T-cell (primary cell): ENCODE data around the gene RAB3GAP1. TPM values are rescaled to one million over a fixed set of nuclear protein-coding genes. Genes with fewer than 3 reads are reported as not detected.

Source experiments
- ATAC-seq, 4 experiments: fragments of 200-7000 bp in 3 of 4; fragments of 150-1000 bp in 1 of 4; cut with Tn5 transposase; replicated peaks in 1 of 4; 1 replicate in 3 of 4; 2 replicates in 1 of 4; pipeline ENCODE4 v1.10.0; 2021; ENCODE audit warnings: moderate library complexity in 3 of 4, mild to moderate bottlenecking in 2 of 4, moderate number of reproducible peaks in 1 of 4
- CTCF ChIA-PET, 2 donors: fragments of 300-600 bp; sonication (Branson Sonifier 250); formaldehyde crosslinking; loops; one replicate each; lab custom pipeline; 2022; ENCODE audit warnings: antibody characterized with exemption in 2 of 2; lab: Charles Lee
- POLR2A ChIA-PET, 2 donors: fragments of 300-600 bp; sonication (Branson Sonifier 250); formaldehyde crosslinking; loops; one replicate each; lab custom pipeline; 2022; ENCODE audit warnings: antibody characterized with exemption in 2 of 2; lab: Charles Lee
- DNase-seq, 35 experiments: peaks; one replicate each; pipeline versions ENCODE4 v3.0.0 to v3.0.0-alpha.2; 2013 to 2023
- H3K27ac ChIP-seq: one replicate; pipeline ENCODE4 v1.5.1; 2013; ENCODE audit warnings: low read length
- H3K27me3 ChIP-seq, 2 experiments: replicated peaks in 1 of 2; 1 replicate in 1 of 2; 2 replicates in 1 of 2; pipeline versions ENCODE4 v1.6.1 to v1.7.0; 2013; ENCODE audit warnings: low read length in 1 of 2, mixed read lengths in 1 of 2; ENCODE audit not compliant: control insufficient read depth in 2 of 2, insufficient read depth in 2 of 2; ENCODE audit errors: extremely low read depth in 1 of 2
- H3K36me3 ChIP-seq, 2 donors: 1 replicate in 1 of 2; 2 replicates in 1 of 2; pipeline versions ENCODE4 v1.6.1 to v1.7.0; 2013; ENCODE audit warnings: low read length in 1 of 2; ENCODE audit not compliant: control insufficient read depth in 2 of 2, insufficient read depth in 1 of 2; ENCODE audit errors: extremely low read depth in 1 of 2
- H3K4me1 ChIP-seq, 2 experiments: 1 replicate in 1 of 2; 2 replicates in 1 of 2; pipeline versions ENCODE4 v1.6.1 to v1.7.0; 2013; ENCODE audit warnings: low read length in 2 of 2, mixed read lengths in 1 of 2; ENCODE audit not compliant: insufficient read depth in 2 of 2, control insufficient read depth in 1 of 2; ENCODE audit errors: extremely low read depth in 1 of 2
- H3K4me3 ChIP-seq, 2 donors: 1 replicate in 1 of 2; 2 replicates in 1 of 2; pipeline versions ENCODE4 v1.5.1 to v1.7.0; 2013; ENCODE audit warnings: mild to moderate bottlenecking in 2 of 2, low read length in 1 of 2, moderate library complexity in 1 of 2; ENCODE audit not compliant: control insufficient read depth in 1 of 2; ENCODE audit errors: extremely low read depth in 1 of 2
- H3K9me3 ChIP-seq: 2 replicates; pipeline ENCODE4 v1.7.0; 2013
- H3K27ac Mint-ChIP-seq, 2 donors: one replicate each; pipeline ENCODE4 v1.8.0; 2020 to 2021; ENCODE audit warnings: mild to moderate bottlenecking in 2 of 2, mixed read lengths in 2 of 2
- H3K27me3 Mint-ChIP-seq, 2 donors: one replicate each; pipeline ENCODE4 v1.8.0; 2021 to 2022; ENCODE audit warnings: mixed read lengths in 2 of 2
- H3K36me3 Mint-ChIP-seq: one replicate; pipeline ENCODE4 v1.8.0; 2021; ENCODE audit warnings: mixed read lengths
- H3K4me1 Mint-ChIP-seq, 3 donors: one replicate each; pipeline ENCODE4 v1.8.0; 2020 to 2022; ENCODE audit warnings: mixed read lengths in 3 of 3, mild to moderate bottlenecking in 1 of 3
- H3K4me3 Mint-ChIP-seq, 3 donors: one replicate each; pipeline ENCODE4 v1.8.0; 2020 to 2022; ENCODE audit warnings: mild to moderate bottlenecking in 3 of 3, mixed read lengths in 3 of 3, moderate library complexity in 3 of 3
- H3K9me3 Mint-ChIP-seq, 3 donors: one replicate each; pipeline ENCODE4 v1.8.0; 2020 to 2022; ENCODE audit warnings: mixed read lengths in 3 of 3
- WGBS: methylation state at CpG from one replicate; pipeline ENCODE4 v1.1.5; 2013; ENCODE audit warnings: missing lambda C conversion rate; ENCODE audit not compliant: insufficient coverage; 5-methylcytosine and 5-hydroxymethylcytosine counted together
- total RNA-seq, 35 experiments: library from RNA in 6 of 35; stranded (reverse) in 6 of 35; fragments of 120-200 nt in 1 of 35; gene quantifications; one replicate each; pipeline versions ENCODE4 v1.2.1 to v1.2.4 and lab custom pipeline; 2013 to 2026

The RAB3GAP1 gene
- total RNA-seq, 5 donors from 2014 or later (not counting 1 experiment from before 2014, with no cell fraction given) = 34.0 to 48.8 (median 40.7) TPM

- Histone ChIP-seq H3K9me3 (no peaks in the 10 kb centered on the region), H3K27me3 (no peaks in the 10 kb centered on the region), H3K4me3 (no peak overlapping the region), H3K36me3 (peaks cover 8 to 15% of the 10 kb centered on the region in 2 donors), H3K4me1 (peaks cover 2% of the 10 kb centered on the region in 2 experiments), H3K27ac (no peak overlapping the region)
- Mint-ChIP-seq H3K4me1 (peaks cover 59 to 65% (median 63%) of the 10 kb centered on the region in 3 donors), H3K27ac (no peak overlapping the region), H3K27me3 (no peaks in the 10 kb centered on the region), H3K36me3 (peaks cover 69% of the 10 kb centered on the region), H3K4me3 (no peak overlapping the region), H3K9me3 (no peaks in the 10 kb centered on the region)
- ChIA-PET CTCF (interaction anchor here (0.7 kb wide), 2 partner anchors 384 to 646 kb away, joined by 3 to 4 read pairs; no protein-coding TSS in a partner anchor), POLR2A (interaction anchor here in 1 of 2 donors (0.6 kb wide), 1 partner anchor 208 kb away, joined by 3 read pairs; no protein-coding TSS in a partner anchor)
- WGBS = no CpG with 5 or more reads among the region's 2 CpGs
- DNase-seq (no peak), ATAC-seq (no peak)
Measured at GRCh38 chr2:135064149-135064548, 12.1 kb downstream of the RAB3GAP1 start.

GRCh38 chr2:135066710-135067109, 14.6 kb downstream of the RAB3GAP1 start:
- Histone ChIP-seq H3K4me1 (peaks cover 0 to 2% of the 10 kb centered on the region in 2 experiments), H3K4me3 (no peak overlapping the region), H3K27ac (no peak overlapping the region), H3K27me3 (no peaks in the 10 kb centered on the region), H3K9me3 (no peaks in the 10 kb centered on the region), H3K36me3 (peaks cover 5 to 8% of the 10 kb centered on the region in 2 donors)
- ChIA-PET POLR2A (no interaction called here), CTCF (no interaction called here)
- Mint-ChIP-seq H3K27ac (no peak overlapping the region), H3K9me3 (peaks cover 0 to 2% (median 0%) of the 10 kb centered on the region in 3 donors), H3K36me3 (peaks cover 65% of the 10 kb centered on the region), H3K27me3 (no peaks in the 10 kb centered on the region), H3K4me1 (peaks cover 56 to 61% (median 58%) of the 10 kb centered on the region in 3 donors), H3K4me3 (no peak overlapping the region)
- DNase-seq (no peak), ATAC-seq (no peak)
- no CpG with 5 or more reads among the region's 1 CpG for WGBS

GRCh38 chr2:135072125-135072997, 20.3 kb downstream of the RAB3GAP1 start:
- H3K27me3 Mint-ChIP-seq = no peaks in the 10 kb centered on the region
- ChIA-PET POLR2A (no interaction called here), CTCF (no interaction called here)
- H3K36me3 Mint-ChIP-seq = peaks cover 56% of the 10 kb centered on the region
- H3K4me1 Mint-ChIP-seq = peaks cover 32 to 45% (median 44%) of the 10 kb centered on the region in 3 donors
- Histone ChIP-seq H3K36me3 (peaks cover 0 to 3% of the 10 kb centered on the region in 2 donors), H3K4me1 (no peaks in the 10 kb centered on the region), H3K27ac (no peak overlapping the region), H3K4me3 (no peak overlapping the region), H3K27me3 (no peaks in the 10 kb centered on the region), H3K9me3 (no peaks in the 10 kb centered on the region)
- 100% methylated on average over 2 of the region's 3 CpGs for WGBS
- no peak overlapping the region for H3K4me3 Mint-ChIP-seq
- H3K9me3 Mint-ChIP-seq = peaks cover 0 to 10% (median 6%) of the 10 kb centered on the region in 3 donors
- DNase-seq (no peak), ATAC-seq (no peak)
- no peak overlapping the region for H3K27ac Mint-ChIP-seq

GRCh38 chr2:135074216-135074615, 22.1 kb downstream of the RAB3GAP1 start:
- DNase-seq (no peak), ATAC-seq (no peak)
- Histone ChIP-seq H3K27ac (no peak overlapping the region), H3K4me1 (no peaks in the 10 kb centered on the region), H3K9me3 (no peaks in the 10 kb centered on the region), H3K36me3 (peaks cover 0 to 3% of the 10 kb centered on the region in 2 donors), H3K27me3 (no peaks in the 10 kb centered on the region), H3K4me3 (no peak overlapping the region)
- Mint-ChIP-seq H3K9me3 (peaks cover 2 to 10% (median 6%) of the 10 kb centered on the region in 3 donors), H3K27ac (peak overlapping the region in 1 of 2 donors; percentile 68), H3K36me3 (peaks cover 54% of the 10 kb centered on the region), H3K4me1 (peaks cover 27 to 42% (median 41%) of the 10 kb centered on the region in 3 donors), H3K4me3 (no peak overlapping the region), H3K27me3 (no peaks in the 10 kb centered on the region)
- WGBS = 90% methylated on average over 3 of the region's 3 CpGs
- CTCF ChIA-PET = no interaction called here
- POLR2A ChIA-PET = no interaction called here

- Mint-ChIP-seq H3K4me1 (peaks cover 32 to 46% (median 45%) of the 10 kb centered on the region in 3 donors), H3K36me3 (peaks cover 57% of the 10 kb centered on the region), H3K27me3 (no peaks in the 10 kb centered on the region), H3K9me3 (peaks cover 4 to 10% (median 6%) of the 10 kb centered on the region in 3 donors), H3K4me3 (no peak overlapping the region), H3K27ac (no peak overlapping the region)
- Histone ChIP-seq H3K36me3 (peaks cover 0 to 3% of the 10 kb centered on the region in 2 donors), H3K4me1 (no peaks in the 10 kb centered on the region), H3K4me3 (no peak overlapping the region), H3K9me3 (peaks cover 2% of the 10 kb centered on the region), H3K27ac (no peak overlapping the region), H3K27me3 (no peaks in the 10 kb centered on the region)
- ChIA-PET CTCF (no interaction called here), POLR2A (no interaction called here)
- ATAC-seq = no peak
- 100% methylated on average over 1 of the region's 2 CpGs for WGBS
- no peak for DNase-seq
Measured at GRCh38 chr2:135076556-135076955, 24.5 kb downstream of the RAB3GAP1 start.

- POLR2A ChIA-PET = no interaction called here
- H3K36me3 Mint-ChIP-seq = peaks cover 57% of the 10 kb centered on the region
Measured at GRCh38 chr2:135078417-135078816, 26.3 kb downstream of the RAB3GAP1 start.

More at GRCh38 chr2:135078417-135078816, 26.3 kb downstream of the RAB3GAP1 start:
- no peak for DNase-seq
- Histone ChIP-seq H3K27me3 (no peaks in the 10 kb centered on the region), H3K27ac (no peak overlapping the region), H3K4me3 (no peak overlapping the region), H3K4me1 (no peaks in the 10 kb centered on the region), H3K9me3 (peaks cover 2% of the 10 kb centered on the region), H3K36me3 (peaks cover 3 to 5% of the 10 kb centered on the region in 2 donors)
- Mint-ChIP-seq H3K27ac (no peak overlapping the region), H3K4me3 (no peak overlapping the region), H3K27me3 (no peaks in the 10 kb centered on the region), H3K4me1 (peaks cover 26 to 38% (median 36%) of the 10 kb centered on the region in 3 donors), H3K9me3 (peaks cover 0 to 4% (median 0%) of the 10 kb centered on the region in 3 donors)
- CTCF ChIA-PET = interaction anchor here (0.6 kb wide), 2 partner anchors 71 to 105 kb away, joined by 3 read pairs; no protein-coding TSS in a partner anchor
- no peak for ATAC-seq
